Measurements from ENCODE around the gene CTLA4.
A peak's percentile ranks its signal among the peaks of the same experiment; 100 is the strongest.
"Not testable (repeated sequence)": the region's sequence is repeated elsewhere in the genome, so short reads cannot be mapped to it uniquely, and the experiment has no call there.

CTLA4 gene

DNA sequence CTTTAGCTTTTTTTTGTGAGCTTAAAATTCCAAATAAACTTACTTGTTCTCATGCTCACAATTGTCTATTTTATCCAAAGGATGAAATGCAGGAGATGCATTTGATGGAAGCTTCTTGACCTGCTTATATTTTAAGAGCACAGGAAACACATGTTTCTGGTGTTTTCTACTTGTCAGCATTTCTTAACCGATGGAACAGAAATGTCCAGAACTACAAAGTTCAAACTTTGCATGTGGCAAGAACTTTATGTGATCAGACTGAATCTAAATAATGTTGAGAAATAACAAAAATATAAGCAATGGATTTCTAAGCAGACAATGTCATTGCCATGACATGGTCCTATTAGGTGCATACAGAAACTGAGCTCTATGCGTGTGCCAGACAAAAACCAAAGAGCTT is 9.9 kb upstream of the CTLA4 start:
- no peak for DNase-seq (ENCODE audit: low read depth)

DNA sequence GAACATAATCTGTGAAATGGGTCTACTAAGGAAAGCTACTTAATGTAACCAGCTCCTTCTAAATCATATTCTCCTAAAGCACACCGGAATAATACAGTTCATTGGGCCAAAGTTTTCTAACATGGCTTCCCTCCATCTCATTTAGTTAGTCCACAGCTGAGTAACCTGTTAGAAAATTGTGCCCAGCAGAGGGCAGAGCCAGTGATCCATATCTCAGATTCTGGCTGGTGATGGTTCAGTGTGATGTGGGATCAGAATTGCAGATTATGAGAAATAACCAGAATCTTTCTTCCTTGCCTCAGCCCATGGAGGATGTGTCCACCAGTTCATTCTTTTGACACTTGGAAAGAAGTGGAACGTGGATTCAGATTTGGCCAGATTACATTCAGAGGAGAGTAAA is 9.4 kb upstream of the CTLA4 start:
- no peak for DNase-seq (ENCODE audit: low read depth)

DNA sequence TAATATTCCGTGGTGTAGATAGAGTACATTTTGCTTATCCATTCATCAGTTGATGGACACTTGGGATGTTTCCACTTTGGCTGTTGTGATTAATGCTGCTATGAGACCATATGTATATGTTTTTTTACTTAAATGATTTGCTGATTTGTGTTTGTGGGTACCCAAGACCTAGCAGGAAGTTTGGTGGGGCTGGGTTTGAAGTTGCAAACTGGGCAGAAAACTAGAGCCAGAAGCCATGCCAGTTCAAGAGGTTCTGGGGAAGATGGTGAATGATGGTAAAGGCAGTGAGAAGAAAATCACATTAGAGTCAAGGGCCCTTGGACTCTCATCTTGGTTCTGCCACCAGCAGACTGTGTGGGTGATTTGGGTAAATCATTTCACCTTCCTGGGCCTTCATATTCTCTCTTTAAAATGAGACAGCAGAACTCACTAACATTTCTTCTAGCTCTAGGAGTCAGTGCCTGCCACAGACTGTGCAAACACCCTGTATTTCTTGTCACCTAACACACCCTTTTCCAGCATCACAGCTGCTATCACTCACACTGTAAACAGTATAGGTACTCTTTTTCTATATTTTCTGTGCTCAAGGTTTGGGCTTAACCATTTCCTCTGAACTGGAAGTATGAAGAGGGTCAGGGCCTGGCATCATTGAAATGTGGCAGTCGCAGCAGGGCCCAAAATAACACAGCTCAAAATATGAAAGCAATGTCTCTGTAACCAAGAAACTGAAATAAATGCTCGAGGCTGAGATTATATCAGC is 8.4 kb upstream of the CTLA4 start:
- no peak for DNase-seq (ENCODE audit: low read depth)

- no peak for DNase-seq (ENCODE audit: low read depth)
Observed at GRCh38 chr2:203861197-203861596, 6.4 kb upstream of the CTLA4 start.

- no peak for DNase-seq (ENCODE audit: low read depth)
Observed at GRCh38 chr2:203861607-203862006, 6.0 kb upstream of the CTLA4 start.

DNA sequence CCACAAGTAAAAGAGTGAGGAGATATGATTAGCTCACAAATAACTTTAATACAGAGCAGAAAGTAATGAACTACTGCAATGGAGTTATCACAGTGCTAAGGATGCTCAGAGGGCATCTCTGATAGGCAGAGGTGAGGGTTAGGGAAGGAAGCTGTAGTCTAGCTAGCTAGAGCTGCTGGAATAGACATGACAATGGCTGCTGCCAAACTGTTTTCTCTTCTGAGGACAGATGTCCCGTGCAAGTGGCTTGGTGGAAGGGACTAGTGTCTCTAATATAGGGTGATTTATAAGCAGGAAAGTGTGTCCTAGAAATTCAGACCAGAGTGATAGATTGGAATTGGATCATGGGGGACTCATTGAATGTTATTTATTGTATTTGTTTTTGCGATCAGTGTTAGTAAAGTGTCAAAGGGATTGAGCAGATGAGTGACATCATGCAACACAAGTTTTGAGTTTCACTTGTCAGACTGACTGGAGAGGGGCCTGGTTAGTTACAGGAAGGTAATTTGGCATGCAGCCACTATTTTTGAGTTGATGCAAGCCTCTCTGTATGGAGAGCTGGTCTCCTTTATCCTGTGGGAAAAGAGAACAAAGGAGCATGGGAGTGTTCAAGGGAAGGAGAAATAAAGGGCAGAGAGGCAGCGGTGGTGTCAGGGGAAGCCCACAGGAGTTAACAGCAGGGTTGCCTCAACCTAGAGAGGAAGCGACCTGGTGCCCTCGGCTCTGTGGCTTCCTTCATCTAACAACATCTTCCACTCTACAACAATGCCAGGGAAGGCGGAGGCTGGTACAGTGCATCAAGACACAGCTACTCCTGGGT is 1.9 kb downstream of the CTLA4 start:
- peak; percentile 21 for DNase-seq (ENCODE audit: low read depth)

DNA sequence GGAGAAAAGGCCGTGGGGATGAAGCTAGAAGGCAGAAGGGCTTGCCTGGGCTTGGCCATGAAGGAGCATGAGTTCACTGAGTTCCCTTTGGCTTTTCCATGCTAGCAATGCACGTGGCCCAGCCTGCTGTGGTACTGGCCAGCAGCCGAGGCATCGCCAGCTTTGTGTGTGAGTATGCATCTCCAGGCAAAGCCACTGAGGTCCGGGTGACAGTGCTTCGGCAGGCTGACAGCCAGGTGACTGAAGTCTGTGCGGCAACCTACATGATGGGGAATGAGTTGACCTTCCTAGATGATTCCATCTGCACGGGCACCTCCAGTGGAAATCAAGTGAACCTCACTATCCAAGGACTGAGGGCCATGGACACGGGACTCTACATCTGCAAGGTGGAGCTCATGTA is 2.9 kb downstream of the CTLA4 start:
- DNase-seq (ENCODE audit: low read depth): no peak

- no peak for DNase-seq (ENCODE audit: low read depth)
Observed at GRCh38 chr2:203870941-203871340, 3.4 kb downstream of the CTLA4 start.

DNA sequence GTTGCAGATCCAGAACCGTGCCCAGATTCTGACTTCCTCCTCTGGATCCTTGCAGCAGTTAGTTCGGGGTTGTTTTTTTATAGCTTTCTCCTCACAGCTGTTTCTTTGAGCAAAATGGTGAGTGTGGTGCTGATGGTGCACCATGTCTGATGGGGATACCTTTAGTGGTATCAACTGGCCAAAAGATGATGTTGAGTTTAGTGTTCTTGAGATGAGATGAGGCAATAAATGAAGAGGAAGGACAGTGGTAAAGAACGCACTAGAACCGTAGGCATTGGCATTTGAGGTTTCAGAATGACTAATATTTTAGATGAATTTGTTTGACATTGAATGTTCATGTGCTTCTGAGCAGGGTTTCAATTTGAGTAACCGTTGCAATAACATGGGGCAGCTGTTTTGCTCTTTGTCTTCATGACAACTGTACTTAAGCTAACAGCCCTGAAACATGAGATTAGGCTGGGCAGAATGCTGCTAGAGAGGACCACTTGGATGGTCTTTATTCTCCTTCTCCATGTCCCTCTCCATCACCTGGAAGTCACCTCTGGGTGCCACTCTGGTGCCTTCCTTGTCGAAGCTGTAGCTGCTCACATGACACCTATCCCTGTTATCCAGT is 3.9 kb downstream of the CTLA4 start:
- DNase-seq (ENCODE audit: low read depth): no peak

- no peak for DNase-seq (ENCODE audit: low read depth)
Observed at GRCh38 chr2:203873461-203873860, 5.9 kb downstream of the CTLA4 start.

GRCh38 chr2:203873921-203874631 is 6.5 kb downstream of the CTLA4 start:
- no peak for DNase-seq (ENCODE audit: low read depth)

DNA sequence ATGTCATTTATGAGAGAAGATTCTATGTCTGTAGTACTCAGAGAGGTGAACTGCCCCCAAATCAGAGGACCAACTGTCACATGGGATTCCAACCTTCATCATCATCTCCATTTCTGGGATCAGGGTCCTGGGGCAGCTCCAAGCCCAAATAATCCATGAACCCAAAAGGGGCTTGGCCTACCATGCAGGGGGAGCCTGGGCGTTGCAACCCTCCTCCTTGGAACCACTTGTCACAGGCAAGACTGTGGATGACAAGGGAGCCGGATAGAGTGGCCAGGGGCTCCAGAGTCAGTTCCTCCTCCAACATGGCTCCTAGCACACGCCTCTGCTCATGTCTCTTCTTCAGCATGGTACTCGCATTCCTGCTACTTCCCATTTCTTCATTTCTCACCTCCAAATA is 7.9 kb downstream of the CTLA4 start:
- no peak for DNase-seq (ENCODE audit: low read depth)

DNA sequence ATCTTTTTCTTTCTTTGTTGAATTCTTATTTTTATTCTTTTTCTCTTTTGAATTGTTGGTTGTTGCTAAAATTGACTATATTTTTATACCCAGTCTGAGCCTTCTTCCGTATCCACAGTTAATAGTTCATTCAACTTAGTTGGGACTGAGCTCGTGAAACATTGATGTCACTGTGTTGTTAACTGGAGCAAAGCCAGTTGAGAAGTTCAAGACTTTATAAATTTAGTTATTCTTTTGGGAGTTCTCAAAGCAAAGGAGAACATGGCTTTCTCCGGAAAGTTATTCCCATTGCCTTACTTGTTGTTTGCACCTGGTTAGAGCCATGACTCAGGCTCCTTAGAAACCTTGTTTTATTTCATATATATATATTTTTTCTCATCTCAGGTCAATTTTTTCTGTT is 8.8 kb downstream of the CTLA4 start:
- DNase-seq (ENCODE audit: low read depth): no peak

DNA sequence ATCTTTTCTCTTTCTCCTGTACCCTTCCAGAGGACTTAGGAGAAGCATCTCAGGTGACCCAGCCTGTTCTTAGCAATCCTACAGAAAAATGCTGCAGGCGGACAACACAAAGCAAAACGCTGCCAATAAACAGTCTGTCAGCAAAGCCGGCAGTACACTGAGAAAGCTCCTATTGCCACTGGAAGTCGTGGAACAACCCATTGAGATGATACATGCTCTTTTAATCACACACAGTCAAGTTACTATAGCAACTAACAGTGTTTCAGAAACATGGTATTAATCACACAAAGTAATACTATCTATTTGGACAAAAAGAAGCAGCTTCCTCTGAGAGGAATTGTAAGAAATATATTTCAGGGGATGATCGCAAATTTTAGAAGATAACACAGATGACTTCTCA is 10.5 kb downstream of the CTLA4 start:
- DNase-seq (ENCODE audit: low read depth): no peak

- no peak for DNase-seq (ENCODE audit: low read depth)
Observed at GRCh38 chr2:203880557-203881125, 13.1 kb downstream of the CTLA4 start.

- DNase-seq (ENCODE audit: low read depth): not testable (repeated sequence)
Observed at GRCh38 chr2:203881185-203881584, 13.6 kb downstream of the CTLA4 start.

GRCh38 chr2:203882551-203882950 is 15.0 kb downstream of the CTLA4 start:
- DNase-seq (ENCODE audit: low read depth): no peak

- DNase-seq (ENCODE audit: low read depth): no peak
Observed at GRCh38 chr2:203886661-203887151, 19.1 kb downstream of the CTLA4 start.

DNA sequence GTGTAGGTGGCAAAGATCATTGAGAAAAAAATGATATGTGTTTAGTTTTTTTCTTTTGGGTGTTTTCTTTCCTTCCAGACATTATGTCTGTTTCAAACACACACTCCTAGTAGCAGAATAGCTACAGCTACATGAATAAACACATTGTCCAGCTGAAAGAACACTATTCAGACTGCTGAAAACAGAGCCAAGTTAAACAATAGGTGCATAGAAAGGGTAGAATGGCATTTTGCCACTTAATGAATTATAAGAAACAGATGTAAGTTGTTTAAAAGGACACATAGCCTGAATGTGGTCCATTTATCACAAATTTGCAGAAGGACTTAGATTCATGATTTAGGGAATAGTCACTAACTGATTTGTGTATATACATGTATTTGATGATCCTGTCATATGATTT is 20.1 kb downstream of the CTLA4 start:
- no peak for DNase-seq (ENCODE audit: low read depth)

DNA sequence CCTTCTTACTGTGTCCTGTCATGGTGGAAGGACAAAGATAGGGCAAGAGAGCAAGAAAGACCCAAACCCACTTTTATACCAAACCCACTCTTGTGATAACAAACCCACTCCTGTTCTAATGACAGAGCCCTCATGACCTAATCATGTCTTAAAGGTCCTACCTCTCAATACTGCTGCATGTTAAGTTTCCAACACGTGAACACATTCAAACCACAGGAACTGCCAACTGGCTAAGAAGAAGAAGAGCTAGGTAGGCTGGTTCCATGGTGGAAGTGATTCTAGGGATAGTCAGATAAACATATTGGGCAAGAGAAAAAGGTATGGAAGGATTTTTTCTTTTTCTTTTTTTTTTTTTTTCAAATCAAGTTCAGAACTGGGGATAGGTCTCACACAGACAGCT is 22.0 kb downstream of the CTLA4 start:
- DNase-seq (ENCODE audit: low read depth): no peak

DNA sequence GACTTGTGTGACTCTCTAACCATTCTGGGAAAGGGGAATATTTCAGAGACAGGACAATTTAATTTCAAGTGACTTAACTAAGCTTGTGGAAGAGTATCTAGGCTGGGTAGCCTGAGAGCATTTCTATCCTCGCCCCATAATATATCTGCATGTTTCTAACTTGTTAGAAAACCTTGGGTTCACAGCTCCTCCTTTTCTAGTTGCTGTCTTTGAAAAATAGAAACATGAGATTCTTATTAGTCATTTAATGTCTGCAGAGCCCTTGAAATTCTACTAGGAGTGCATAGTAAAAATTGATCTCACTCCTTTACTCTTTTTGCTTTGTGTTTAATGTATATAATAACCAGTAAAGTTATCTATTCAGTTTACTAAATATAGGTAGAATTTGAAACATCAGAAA is 22.4 kb downstream of the CTLA4 start:
- no peak for DNase-seq (ENCODE audit: low read depth)

GRCh38 chr2:203890733-203891132 is 23.2 kb downstream of the CTLA4 start:
- DNase-seq (ENCODE audit: low read depth): no peak

All from stimulated activated CD4-positive, alpha-beta T cell treated with anti-CD3 and anti-CD28 coated beads, Interleukin-2, amount 100 ng/mL, for 4 hours (primary cell).